IPS DF 6.9 (cell line): ENCODE data around the gene ABHD6.
"Not testable (repeated sequence)": the region's sequence is repeated elsewhere in the genome, so short reads cannot be mapped to it uniquely, and the experiment has no call there.

Source experiments
- DNase-seq: peaks from one replicate; pipeline ENCODE4 v3.0.0-alpha.2; 2013; ENCODE audit warnings: low read depth, low spot score
- H3K27ac ChIP-seq: one replicate; pipeline ENCODE4 v1.5.1; 2013; ENCODE audit warnings: low read length, control low read depth
- H3K27me3 ChIP-seq: 2 replicates; pipeline ENCODE4 v1.6.1; 2013; ENCODE audit warnings: mild to moderate bottlenecking, low read length; ENCODE audit not compliant: control insufficient read depth, insufficient read depth
- H3K36me3 ChIP-seq: 2 replicates; pipeline ENCODE4 v1.6.1; 2013; ENCODE audit warnings: low read length; ENCODE audit not compliant: control insufficient read depth, insufficient read depth
- H3K4me1 ChIP-seq: 2 replicates; pipeline ENCODE4 v1.6.1; 2013; ENCODE audit warnings: low read length; ENCODE audit not compliant: control insufficient read depth, insufficient read depth
- H3K4me3 ChIP-seq: 2 replicates; pipeline ENCODE4 v1.5.1; 2013; ENCODE audit warnings: mild to moderate bottlenecking, low read length
- H3K9me3 ChIP-seq: 2 replicates; pipeline ENCODE4 v1.6.1; 2013; ENCODE audit warnings: low read length, inconsistent platforms; ENCODE audit not compliant: control insufficient read depth, insufficient read depth
- WGBS: extraction: QIAGEN DNeasy Blood & Tissue Kit; methylation state at CpG from one replicate; pipeline ENCODE4 v1.1.7; 2013; ENCODE audit warnings: mixed read lengths, missing lambda C conversion rate; ENCODE audit not compliant: insufficient read length, insufficient coverage; 5-methylcytosine and 5-hydroxymethylcytosine counted together

The ABHD6 gene

DNA sequence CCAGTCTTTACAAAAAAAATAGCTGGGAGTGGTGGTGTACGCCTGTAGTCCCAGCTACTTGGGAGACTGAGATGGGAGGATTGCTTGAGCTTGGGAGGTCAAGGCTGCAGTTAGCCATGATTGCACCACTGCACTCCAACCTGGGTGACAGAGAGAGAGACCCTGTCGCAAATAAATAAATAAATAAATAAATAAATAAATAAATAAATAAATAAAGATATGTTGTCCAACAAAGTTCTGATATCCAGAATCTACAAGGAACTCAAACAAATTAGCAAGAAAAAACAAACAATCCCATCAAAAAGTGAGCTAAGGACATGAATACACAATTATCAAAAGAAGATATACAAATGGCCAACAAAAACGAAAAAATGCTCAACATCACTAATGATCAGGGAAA lies 9.7 kb upstream of the ABHD6 start:
- DNase-seq, H3K36me3 ChIP-seq, H3K4me3 ChIP-seq, H3K9me3 ChIP-seq, H3K4me1 ChIP-seq, H3K27ac ChIP-seq, H3K27me3 ChIP-seq: not testable (repeated sequence)
- no CpG with 5 or more reads among the region's 3 CpGs for WGBS

DNA sequence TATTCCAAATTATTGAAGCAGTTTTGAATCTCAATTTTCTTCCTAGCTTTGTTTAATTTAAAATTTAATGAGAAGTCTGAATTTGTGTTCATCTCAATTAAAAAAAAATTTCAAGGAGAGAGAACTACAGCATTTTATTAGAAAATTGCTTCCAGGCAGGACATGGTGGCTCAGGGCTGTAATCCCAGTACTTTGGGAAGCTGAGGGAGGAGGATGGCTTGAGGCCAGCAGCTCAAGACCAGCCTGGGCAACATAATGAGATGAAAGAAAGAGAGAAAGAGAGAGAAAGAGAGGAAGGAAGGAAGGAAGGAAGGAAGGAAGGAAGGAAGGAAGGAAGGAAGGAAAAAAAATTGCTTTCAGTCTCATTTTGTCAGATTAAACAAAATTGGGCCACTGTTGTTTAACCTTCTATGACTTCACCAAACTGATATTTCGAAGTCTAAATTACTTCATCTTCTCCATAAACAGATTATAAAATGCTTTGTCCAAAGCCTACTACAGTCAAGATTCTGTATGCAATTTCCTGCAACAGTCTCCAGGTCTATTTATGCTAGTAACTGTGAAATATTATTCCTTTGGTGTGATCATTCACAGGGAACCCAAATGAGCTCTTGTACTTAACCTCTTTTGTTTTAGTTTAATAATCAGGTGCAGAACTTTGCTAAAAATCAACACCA lies 6.6 kb upstream of the ABHD6 start:
- Histone ChIP-seq H3K27me3 (peaks cover 2% of the 10 kb centered on the region; the same call in 1 of the 2 replicates), H3K4me3 (no peak overlapping the region), H3K27ac (no peak overlapping the region), H3K9me3 (no peaks in the 10 kb centered on the region), H3K4me1 (no peaks in the 10 kb centered on the region), H3K36me3 (no peaks in the 10 kb centered on the region)
- no peak for DNase-seq
- no CpG with 5 or more reads among the region's 1 CpG for WGBS

GRCh38 chr3:58231666-58232065 lies 5.9 kb upstream of the ABHD6 start:
- WGBS, result no CpG with 5 or more reads among the region's 2 CpGs
- H3K27ac ChIP-seq, result no peak overlapping the region
- DNase-seq, result no peak
- H3K36me3 ChIP-seq, result no peaks in the 10 kb centered on the region
- H3K4me3 ChIP-seq, result no peak overlapping the region
- no peaks in the 10 kb centered on the region for H3K4me1 ChIP-seq
- H3K27me3 ChIP-seq, result peaks cover 4% of the 10 kb centered on the region; the same call in 1 of the 2 replicates
- no peaks in the 10 kb centered on the region for H3K9me3 ChIP-seq

DNA sequence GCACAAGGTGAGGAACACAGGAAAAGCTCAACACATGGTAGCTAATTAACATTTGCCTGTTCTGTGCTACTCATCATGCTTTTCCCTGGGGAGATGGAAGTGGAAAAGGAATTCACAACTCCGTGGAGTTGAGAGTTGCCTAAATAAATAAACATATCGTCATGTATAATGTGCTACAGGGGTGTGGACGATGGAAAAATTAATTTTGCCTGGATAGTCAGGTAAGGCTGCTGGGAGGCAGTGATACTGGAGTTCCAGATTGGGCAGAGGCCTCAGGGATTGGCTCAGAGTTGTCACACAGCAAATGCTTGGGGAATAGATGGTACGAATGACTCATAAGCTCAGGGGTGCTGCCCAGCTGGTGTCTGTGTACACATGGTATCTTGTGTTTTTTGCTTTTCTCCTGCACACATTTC lies 3.1 kb upstream of the ABHD6 start:
- Histone ChIP-seq H3K36me3 (no peaks in the 10 kb centered on the region), H3K27me3 (peaks cover 8% of the 10 kb centered on the region; the same call in 1 of the 2 replicates), H3K4me3 (no peak overlapping the region), H3K9me3 (no peaks in the 10 kb centered on the region), H3K4me1 (no peaks in the 10 kb centered on the region), H3K27ac (no peak overlapping the region)
- no peak for DNase-seq
- WGBS, result no CpG with 5 or more reads among the region's 4 CpGs

GRCh38 chr3:58235970-58236369 lies 1.6 kb upstream of the ABHD6 start:
- no peak for DNase-seq
- H3K9me3 ChIP-seq, result no peaks in the 10 kb centered on the region
- H3K27me3 ChIP-seq, result peaks cover 8% of the 10 kb centered on the region; the same call in 1 of the 2 replicates
- WGBS, result no CpG with 5 or more reads among the region's 4 CpGs
- H3K4me1 ChIP-seq, result no peaks in the 10 kb centered on the region
- no peak overlapping the region for H3K4me3 ChIP-seq
- no peaks in the 10 kb centered on the region for H3K36me3 ChIP-seq
- H3K27ac ChIP-seq, result no peak overlapping the region

- H3K4me1 ChIP-seq, result no peaks in the 10 kb centered on the region
- peak overlapping the region; percentile 55; the same call in 1 of the 2 replicates for H3K4me3 ChIP-seq
- no peaks in the 10 kb centered on the region for H3K36me3 ChIP-seq
- no peak overlapping the region for H3K27ac ChIP-seq
- H3K27me3 ChIP-seq, result peaks cover 8% of the 10 kb centered on the region; the same call in 1 of the 2 replicates
- WGBS, result no CpG with 5 or more reads among the region's 24 CpGs
- no peaks in the 10 kb centered on the region for H3K9me3 ChIP-seq
- DNase-seq, result no peak
Observed at GRCh38 chr3:58236527-58237237, 910 bp upstream of the ABHD6 start.

DNA sequence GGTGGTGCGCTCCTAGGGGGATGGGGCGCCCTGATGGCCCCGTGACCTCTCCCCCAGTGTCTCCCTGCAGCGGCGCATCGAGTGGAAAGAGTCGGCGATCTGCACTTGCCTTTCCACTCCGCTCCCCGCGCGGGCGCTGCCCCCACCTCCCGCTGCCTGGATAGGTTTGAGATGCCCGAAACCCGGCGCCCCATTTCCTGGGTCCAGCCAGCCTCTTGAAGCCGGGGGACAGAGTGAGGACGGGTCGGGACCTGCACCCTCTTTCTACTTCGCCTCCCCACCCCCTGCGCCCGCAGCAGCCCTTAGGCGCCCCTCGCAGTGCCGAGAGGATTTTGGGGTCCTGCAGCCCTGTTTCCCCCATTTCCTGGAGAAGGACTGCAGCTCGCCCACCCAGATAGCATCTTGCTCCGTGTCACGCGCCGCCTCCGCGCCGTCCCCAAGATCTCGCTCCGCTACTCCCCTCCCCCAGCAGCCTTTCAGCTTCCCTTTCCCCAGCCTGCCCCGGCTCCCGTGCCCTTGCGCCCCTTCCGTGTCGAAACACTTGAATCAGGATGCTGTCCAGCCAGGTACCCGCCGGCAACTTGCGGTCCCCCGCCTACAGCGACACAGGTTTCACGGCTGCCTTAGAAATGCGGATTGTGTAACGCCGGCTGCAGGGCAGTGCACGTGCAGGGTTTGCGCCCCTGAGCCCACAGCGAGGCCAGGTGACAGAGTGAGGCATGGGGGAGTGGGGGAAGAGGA lies 519 bp downstream of the ABHD6 start:
- H3K4me1 ChIP-seq, result no peaks in the 10 kb centered on the region
- H3K27me3 ChIP-seq, result peaks cover 8% of the 10 kb centered on the region; the same call in 1 of the 2 replicates
- no CpG with 5 or more reads among the region's 53 CpGs for WGBS
- peak overlapping the region; percentile 55; the same call in 1 of the 2 replicates for H3K4me3 ChIP-seq
- H3K9me3 ChIP-seq, result no peaks in the 10 kb centered on the region
- no peak overlapping the region for H3K27ac ChIP-seq
- no peak for DNase-seq
- no peaks in the 10 kb centered on the region for H3K36me3 ChIP-seq

DNA sequence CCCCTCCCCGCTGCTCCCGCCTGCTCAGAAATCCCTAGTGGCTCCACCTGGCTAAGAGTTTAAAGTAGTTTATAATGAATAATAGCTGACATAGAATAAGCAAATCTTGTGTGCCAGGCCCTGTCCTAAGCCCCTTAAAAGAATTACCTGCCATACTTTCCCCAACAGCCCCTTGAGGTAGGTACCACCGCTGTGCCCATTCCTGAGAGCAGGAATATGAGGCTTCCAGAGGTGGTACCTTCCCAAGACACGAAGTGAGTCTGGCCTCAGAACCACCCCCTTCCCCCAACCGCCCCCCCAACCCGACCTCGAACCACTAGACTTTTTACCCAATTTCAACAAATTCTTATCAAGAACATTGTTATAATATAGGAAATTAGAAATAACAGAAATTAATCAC lies 1.2 kb downstream of the ABHD6 start:
- Histone ChIP-seq H3K27me3 (peaks cover 8% of the 10 kb centered on the region; the same call in 1 of the 2 replicates), H3K36me3 (no peaks in the 10 kb centered on the region), H3K4me1 (no peaks in the 10 kb centered on the region), H3K4me3 (no peak overlapping the region), H3K27ac (no peak overlapping the region), H3K9me3 (no peaks in the 10 kb centered on the region)
- WGBS, result 100% methylated on average over 3 of the region's 7 CpGs
- no peak for DNase-seq

GRCh38 chr3:58241306-58242044 lies 3.9 kb downstream of the ABHD6 start:
- H3K36me3 ChIP-seq, result no peaks in the 10 kb centered on the region
- no peak overlapping the region for H3K27ac ChIP-seq
- no CpG with 5 or more reads among the region's 4 CpGs for WGBS
- no peak overlapping the region for H3K4me3 ChIP-seq
- H3K4me1 ChIP-seq, result no peaks in the 10 kb centered on the region
- H3K27me3 ChIP-seq, result peaks cover 4% of the 10 kb centered on the region; the same call in 1 of the 2 replicates
- DNase-seq, result no peak
- no peaks in the 10 kb centered on the region for H3K9me3 ChIP-seq

DNA sequence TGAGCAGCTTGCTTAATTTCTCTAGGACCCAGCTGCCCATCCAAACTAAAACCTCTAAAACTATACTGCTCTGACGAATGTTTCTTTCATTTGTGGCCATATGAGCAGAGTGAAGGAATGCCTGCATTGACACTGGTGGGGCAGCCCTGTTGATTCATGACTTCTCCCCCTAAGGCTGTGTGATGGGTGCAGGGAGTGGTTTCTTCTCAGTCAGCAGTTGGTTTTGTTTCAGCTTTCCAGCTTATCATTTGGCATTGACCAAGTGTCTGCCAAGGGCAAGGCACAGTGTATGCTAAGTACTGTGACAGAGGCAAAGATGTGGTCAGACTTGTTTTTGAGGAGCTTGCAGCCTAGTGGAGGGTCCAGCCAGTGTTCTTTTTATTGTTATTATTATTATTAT lies 4.7 kb downstream of the ABHD6 start:
- Histone ChIP-seq H3K27me3 (peaks cover 4% of the 10 kb centered on the region; the same call in 1 of the 2 replicates), H3K27ac (no peak overlapping the region), H3K4me3 (no peak overlapping the region), H3K4me1 (no peaks in the 10 kb centered on the region), H3K9me3 (no peaks in the 10 kb centered on the region), H3K36me3 (no peaks in the 10 kb centered on the region)
- DNase-seq, result no peak
- WGBS, result no CpG with 5 or more reads among the region's 1 CpG
